ENCODE data around the gene OR1E2.
"Not testable (repeated sequence)": the region's sequence is repeated elsewhere in the genome, so short reads cannot be mapped to it uniquely, and the experiment has no call there.

OR1E2 gene

DNA sequence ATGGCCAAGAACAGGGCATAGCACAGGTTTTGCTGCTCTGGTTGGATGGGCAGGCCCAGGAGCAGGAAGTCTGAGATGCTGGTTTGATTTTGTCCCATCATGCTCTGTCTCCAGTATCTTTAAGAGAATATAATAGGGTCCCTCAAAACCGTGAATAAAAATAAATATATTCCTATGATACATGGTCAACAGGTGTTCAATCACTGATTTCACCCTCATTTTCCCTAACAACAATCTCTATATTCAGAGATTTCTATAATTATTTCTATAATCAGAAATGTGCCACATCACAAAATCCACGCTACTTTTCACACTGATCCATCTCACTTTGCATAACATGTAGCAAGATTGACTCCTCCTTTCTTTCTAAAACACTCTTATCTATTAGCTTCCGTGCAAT is at the start of gene OR1E2:
Gene OR1E2, minus strand, starts transcription at position 101 of the 400 bp plus-strand sequence. Its CDS starts 0 bp downstream, at position 101.
- in situ Hi-C loops (cut with MboI; ENCODE audit: low sequenced_read_pairs), result no loop called here

GRCh38 chr17:3482852-3483251 is 49.2 kb upstream of the OR1E2 start:
- in situ Hi-C loops (cut with MboI; ENCODE audit: low sequenced_read_pairs), result no loop called here

DNA sequence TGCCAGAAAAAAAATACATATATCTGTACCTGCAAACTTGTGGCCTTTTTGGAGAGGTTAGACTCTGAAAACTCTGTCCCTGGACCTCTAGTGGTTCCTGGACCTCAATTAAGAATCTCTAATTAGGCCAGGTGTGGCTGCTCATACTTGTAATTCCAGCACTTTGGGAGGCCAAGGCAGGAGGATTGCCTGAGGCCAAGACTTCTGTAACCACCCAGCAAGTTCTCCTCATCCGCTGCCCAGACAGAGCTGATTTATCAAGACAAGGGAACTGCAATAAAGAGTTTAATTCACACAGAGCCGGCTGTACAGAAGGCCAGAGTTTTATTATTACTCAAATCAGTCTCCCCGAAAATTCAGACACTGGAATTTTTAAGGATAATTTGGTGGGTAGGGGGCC is 46.3 kb upstream of the OR1E2 start:
- in situ Hi-C loops (cut with MboI; ENCODE audit: low sequenced_read_pairs), result no loop called here

DNA sequence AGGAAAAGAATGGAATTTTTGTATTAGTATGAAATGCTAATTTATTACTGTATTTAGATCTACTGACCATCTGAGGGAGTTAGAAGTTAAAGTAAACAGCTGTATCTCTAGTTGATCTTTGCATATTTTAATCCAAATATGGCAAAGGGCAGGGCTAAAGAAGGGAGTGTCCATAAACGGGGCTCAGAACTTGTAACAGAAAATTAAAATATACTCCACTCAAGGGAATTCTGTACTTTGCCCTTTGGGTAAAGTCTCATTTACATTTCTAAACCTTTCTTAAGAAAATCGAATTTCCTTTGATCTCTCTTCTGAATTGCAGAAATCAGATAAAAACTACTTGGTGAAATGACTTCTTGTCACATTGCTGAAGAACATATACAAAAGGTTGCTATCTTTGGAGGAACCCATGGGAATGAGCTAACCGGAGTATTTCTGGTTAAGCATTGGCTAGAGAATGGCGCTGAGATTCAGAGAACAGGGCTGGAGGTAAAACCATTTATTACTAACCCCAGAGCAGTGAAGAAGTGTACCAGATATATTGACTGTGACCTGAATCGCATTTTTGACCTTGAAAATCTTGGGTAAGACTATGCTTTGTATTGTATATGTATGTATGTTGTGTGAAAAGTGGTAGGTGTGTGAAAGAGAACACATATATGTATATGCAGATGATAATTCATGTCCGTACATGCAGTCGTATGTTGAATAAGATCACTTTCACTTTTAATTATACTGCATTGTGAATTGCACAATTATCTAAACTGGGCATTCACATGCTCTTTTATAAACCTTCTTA is 42.4 kb upstream of the OR1E2 start, which contains the start of gene ASPA:
Gene ASPA, plus strand, starts transcription at position 186 of the 799 bp plus-strand sequence. Its CDS starts 163 bp downstream, at position 349.
- in situ Hi-C loops (cut with MboI; ENCODE audit: low sequenced_read_pairs), result no loop called here

GRCh38 chr17:3475251-3475685 is 41.6 kb upstream of the OR1E2 start:
- in situ Hi-C loops (cut with MboI; ENCODE audit: low sequenced_read_pairs), result no loop called here

DNA sequence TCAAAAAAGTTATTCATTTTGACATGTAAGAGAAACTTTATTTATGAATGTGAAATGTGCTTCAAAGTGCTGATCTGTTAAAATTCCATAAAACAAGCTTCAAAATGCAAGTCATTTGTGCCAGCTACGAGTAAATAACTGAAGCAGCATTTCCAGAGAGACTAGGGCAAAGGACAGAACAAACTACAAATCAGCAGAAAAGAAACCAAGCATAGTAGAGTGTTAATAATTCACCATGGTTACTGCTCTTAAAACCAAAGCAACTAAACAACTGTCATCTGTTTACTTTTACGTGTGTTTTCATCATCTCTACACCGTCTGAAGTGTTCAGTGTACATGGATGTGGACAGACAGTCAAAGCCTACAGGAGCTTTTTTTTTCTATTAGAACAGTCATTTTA is 40.6 kb upstream of the OR1E2 start:
- in situ Hi-C loops (cut with MboI; ENCODE audit: low sequenced_read_pairs), result no loop called here

GRCh38 chr17:3472137-3472536 is 38.5 kb upstream of the OR1E2 start:
- in situ Hi-C loops (cut with MboI; ENCODE audit: low sequenced_read_pairs), result no loop called here

DNA sequence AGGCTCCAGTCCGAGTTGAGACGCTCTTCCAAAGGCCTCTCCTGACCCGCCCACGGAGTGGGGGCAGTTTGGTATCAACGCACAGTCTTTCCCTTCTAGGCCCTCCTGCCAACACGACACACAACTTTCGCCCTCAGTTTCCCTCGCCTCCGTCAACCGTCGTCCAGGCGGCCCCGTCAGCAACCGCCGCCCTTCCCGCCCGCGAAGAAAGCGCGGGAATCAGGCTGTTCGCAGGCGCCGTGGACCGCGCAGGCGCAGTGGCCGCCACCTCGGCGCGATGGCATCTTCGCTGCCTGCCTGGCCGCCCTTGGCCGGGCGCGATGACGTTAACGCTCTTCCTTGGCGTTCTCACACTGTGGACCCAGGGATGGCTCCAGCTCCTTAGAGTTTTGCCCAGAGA is 38.0 kb upstream of the OR1E2 start, which contains the start of gene SPATA22:
Gene SPATA22, minus strand, starts transcription at position 221 of the 400 bp plus-strand sequence. CDS start 2,494 bp downstream, outside the sequence.
- in situ Hi-C loops (cut with MboI; ENCODE audit: low sequenced_read_pairs), result no loop called here

DNA sequence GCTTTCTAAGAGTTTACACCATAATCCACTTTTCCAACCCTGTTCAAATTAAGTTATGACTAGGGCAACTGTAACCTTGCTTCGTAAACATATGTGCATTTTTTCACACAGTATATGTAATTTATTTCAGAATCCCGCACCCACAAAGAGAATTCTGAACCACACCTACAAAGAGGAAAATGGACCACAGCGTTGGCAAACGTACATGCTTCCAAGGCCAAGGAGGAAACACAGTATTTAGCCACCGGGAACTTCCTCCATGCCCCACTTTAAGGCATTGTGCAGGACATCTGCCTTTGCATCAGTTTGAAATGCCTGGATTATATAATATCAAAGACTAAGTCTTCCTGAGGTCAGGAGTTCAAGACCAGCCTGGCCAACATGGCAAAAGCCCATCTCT is 35.9 kb upstream of the OR1E2 start:
- in situ Hi-C loops (cut with MboI; ENCODE audit: low sequenced_read_pairs), result no loop called here

DNA sequence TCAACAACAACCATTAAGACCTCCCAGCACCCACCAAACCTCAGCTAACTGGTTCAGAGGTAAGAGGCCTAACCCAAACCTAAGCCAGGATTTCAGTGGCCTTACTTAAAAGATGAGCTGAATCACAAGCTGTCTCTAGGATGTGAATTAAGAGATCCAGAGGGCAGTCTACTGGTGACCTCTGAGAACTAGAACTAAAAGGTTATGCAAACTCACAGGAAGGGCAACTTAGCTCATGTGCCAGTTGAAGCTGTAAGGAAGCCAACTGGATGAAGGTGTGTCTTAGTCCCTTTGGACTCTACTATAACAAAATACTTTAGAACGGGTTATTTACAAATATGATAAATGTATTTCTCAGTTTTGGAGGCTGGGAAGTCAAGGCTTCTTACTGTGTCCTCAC is 32.7 kb upstream of the OR1E2 start:
- in situ Hi-C loops (cut with MboI; ENCODE audit: low sequenced_read_pairs), result not testable (repeated sequence)

- in situ Hi-C loops (cut with MboI; ENCODE audit: low sequenced_read_pairs), result no loop called here
These were observed 14.5 kb upstream of the OR1E2 start for GRCh38 chr17:3448059-3448665.

DNA sequence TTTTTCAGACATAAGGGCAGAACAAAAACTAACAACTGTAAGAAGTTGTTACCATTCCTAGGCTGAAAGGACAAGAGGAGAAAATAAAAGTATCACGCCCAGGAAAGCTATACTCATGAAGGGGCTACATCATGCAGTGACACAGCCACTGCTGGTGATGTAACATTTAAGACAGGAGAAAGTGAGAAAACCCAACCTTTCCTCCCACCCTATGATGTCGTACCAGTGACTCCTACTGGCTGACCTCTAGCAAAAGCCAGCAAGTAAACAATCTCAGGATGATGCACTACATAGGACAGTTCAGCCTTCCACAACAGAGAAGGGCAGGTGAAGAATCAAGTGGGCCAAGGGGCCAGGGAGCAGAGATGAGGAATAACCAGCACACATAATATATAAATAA is 14.0 kb upstream of the OR1E2 start:
- in situ Hi-C loops (cut with MboI; ENCODE audit: low sequenced_read_pairs), result no loop called here

GRCh38 chr17:3440451-3440850 is 6.8 kb upstream of the OR1E2 start:
- in situ Hi-C loops (cut with MboI; ENCODE audit: low sequenced_read_pairs), result no loop called here

- in situ Hi-C loops (cut with MboI; ENCODE audit: low sequenced_read_pairs), result no loop called here
These were observed 4.7 kb upstream of the OR1E2 start for GRCh38 chr17:3438368-3438767.

- in situ Hi-C loops (cut with MboI; ENCODE audit: low sequenced_read_pairs), result not testable (repeated sequence)
These were observed 426 bp downstream of the OR1E2 start for GRCh38 chr17:3433215-3433614.

- in situ Hi-C loops (cut with MboI; ENCODE audit: low sequenced_read_pairs), result no loop called here
These were observed 15.4 kb downstream of the OR1E2 start for GRCh38 chr17:3418222-3418621.

GRCh38 chr17:3415610-3416009 is 18.0 kb downstream of the OR1E2 start:
- in situ Hi-C loops (cut with MboI; ENCODE audit: low sequenced_read_pairs), result no loop called here

DNA sequence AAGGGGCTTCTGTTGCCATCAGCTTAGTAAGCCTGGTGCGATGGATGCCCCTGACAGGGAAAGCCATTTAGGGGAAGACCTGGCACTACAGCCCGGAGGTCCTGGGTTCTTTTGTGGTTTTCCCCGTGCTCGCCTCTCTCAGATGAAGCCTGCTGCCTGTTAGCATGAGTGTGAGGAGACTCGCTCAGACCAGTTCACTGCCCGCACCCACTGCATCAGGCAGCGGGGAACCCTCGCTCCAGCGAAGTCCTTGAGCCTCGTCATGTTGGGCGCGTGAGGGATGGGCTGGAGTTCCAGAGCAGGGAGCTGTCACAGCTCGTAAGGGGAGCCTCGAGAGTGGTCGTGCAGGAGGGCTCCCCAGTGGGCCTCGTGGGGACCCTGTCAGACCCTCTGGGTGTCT is 21.4 kb downstream of the OR1E2 start:
- in situ Hi-C loops (cut with MboI; ENCODE audit: low sequenced_read_pairs), result not testable (repeated sequence)

DNA sequence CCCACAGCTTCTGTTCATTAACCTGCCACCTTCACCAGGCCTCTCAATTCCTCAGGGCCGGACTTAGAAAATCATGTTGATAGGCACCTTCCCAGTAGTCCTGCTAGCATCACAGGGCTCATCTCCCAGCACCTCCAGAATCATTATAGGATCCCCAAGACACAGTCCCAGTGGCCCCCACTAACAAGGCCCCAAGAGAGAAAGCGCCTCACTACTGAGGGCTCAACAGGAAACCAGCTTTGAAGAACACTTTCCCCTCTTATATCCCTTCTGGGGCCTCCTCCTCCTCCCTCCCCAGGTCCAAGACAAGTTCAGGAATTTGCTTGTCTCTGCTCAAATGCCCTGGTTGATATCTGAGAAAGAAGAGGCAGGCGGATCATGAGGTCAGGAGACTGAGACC is 22.6 kb downstream of the OR1E2 start, which contains the start of gene OR3A3:
Gene OR3A3, plus strand, starts transcription at position 301 of the 400 bp plus-strand sequence.
- in situ Hi-C loops (cut with MboI; ENCODE audit: low sequenced_read_pairs), result no loop called here

DNA sequence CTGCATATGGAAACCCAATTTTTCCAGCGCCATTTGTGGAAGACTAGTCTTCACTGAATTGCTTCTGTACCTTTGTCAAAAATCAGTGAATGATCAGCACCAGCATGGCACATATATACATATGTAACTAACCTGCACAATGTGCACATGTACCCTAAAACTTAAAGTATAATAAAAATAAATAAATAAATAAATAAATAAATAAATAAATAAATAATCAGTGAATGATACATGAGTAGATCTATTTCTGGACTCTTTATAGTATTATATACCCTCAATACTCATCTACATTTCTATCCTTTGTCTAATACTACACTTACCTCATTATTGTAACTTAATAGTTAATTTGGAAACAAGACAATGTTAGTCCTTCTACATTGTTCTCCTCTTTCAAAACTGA is 29.8 kb downstream of the OR1E2 start:
- in situ Hi-C loops (cut with MboI; ENCODE audit: low sequenced_read_pairs), result not testable (repeated sequence)

DNA sequence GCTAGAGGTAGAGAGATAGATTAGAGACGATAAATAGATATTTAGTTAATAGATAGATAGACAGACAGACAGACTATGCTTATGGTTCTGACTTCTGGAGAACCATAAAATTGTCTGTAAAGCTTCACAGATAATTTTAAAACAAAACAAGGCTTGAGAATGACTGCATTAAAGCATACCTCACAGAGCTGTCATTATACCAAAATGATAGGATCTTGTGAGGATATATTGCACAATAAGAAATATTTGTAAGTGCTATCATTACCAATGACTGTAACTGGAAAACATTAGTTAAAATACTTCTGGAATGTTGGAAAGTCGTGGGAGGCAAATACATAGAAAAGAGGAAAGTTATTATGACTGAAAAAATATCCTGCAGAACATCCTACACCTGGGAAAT is 31.9 kb downstream of the OR1E2 start:
- in situ Hi-C loops (cut with MboI; ENCODE audit: low sequenced_read_pairs), result no loop called here

DNA sequence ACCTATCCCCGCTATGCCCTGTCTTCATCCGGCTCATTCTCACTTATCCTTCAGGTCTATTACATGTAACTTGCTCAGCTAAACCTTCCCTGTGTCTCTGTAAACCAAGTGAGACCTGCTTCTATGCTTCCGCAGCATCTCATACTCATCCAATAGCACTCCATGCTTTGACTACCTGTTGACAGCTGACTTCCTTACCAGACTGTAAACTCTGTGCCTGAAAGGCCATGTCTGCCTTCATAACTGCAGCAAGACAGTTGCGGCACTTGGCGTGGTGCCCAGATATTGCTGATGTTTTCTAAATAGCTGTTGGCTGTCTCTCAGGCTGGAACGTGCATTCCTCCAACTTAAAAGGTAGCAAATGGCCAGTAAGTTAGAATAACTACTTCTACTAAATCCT is 33.6 kb downstream of the OR1E2 start:
- in situ Hi-C loops (cut with MboI; ENCODE audit: low sequenced_read_pairs), result no loop called here
